K562 (cell line): Measurements from ENCODE around the gene DHRS13. TPM values are rescaled to one million over a fixed set of nuclear protein-coding genes. Genes with fewer than 3 reads are reported as not detected.

Source experiments
- CBFA2T2 ChIP-seq: fragments of 450-650 bp; conservative IDR thresholded peaks from 2 replicates; pipeline ENCODE4 v1.6.1; 2017; ENCODE audit warnings: mild to moderate bottlenecking
- ELF2 ChIP-seq: fragments of 250-450 bp; sonication (Bioruptor Pico); IDR thresholded peaks from 2 replicates; pipeline ENCODE4 v1.5.0; 2021; ENCODE audit warnings: mild to moderate bottlenecking
- FOXA3 ChIP-seq, 2 experiments: fragments of 450-650 bp in 1 of 2; sonication (generic) in 1 of 2; formaldehyde crosslinking; IDR thresholded peaks in 1 of 2; conservative IDR thresholded peaks in 1 of 2; 2 replicates each; pipeline versions ENCODE4 v1.4.0 to v1.8.0; 2020 to 2022; ENCODE audit warnings: mild to moderate bottlenecking in 2 of 2, missing genetic modification reagents in 1 of 2
- FUS ChIP-seq: fragments of 200-400 bp; formaldehyde crosslinking; optimal IDR thresholded peaks from 2 replicates; pipeline ENCODE3; 2017; ENCODE audit warnings: low read depth, low read length
- HDAC3 ChIP-seq: fragments of 450-650 bp; IDR thresholded peaks from 2 replicates; pipeline ENCODE4 v1.6.1; 2018; ENCODE audit warnings: borderline replicate concordance, mild to moderate bottlenecking, moderate library complexity; ENCODE audit not compliant: partially characterized antibody
- HNRNPH1 ChIP-seq: fragments of 200-400 bp; formaldehyde crosslinking; optimal IDR thresholded peaks from 2 replicates; pipeline ENCODE3; 2017; ENCODE audit warnings: low read depth, mild to moderate bottlenecking, low read length, moderate library complexity
- MCM7 ChIP-seq, 2 experiments: fragments of 450-650 bp; IDR thresholded peaks; 2 replicates each; pipeline ENCODE4 v1.6.1; 2016 to 2018
- RERE ChIP-seq: sonication (generic); formaldehyde crosslinking; IDR thresholded peaks from 2 replicates; pipeline ENCODE4 v1.8.0; 2023; ENCODE audit warnings: missing genetic modification reagents, mild to moderate bottlenecking, borderline replicate concordance
- ZC3H4 ChIP-seq: sonication (generic); formaldehyde crosslinking; IDR thresholded peaks from 2 replicates; pipeline ENCODE4 v1.9.0; 2021; ENCODE audit warnings: missing genetic modification reagents, borderline replicate concordance
- ZNF12 ChIP-seq: sonication (generic); formaldehyde crosslinking; IDR thresholded peaks from 2 replicates; pipeline ENCODE4 v1.4.0; 2020; ENCODE audit warnings: mild to moderate bottlenecking, missing genetic modification reagents
- ZNF407 ChIP-seq: fragments of 450-650 bp; IDR thresholded peaks from 2 replicates; pipeline ENCODE4 v1.6.1; 2016; ENCODE audit warnings: low read depth
- polyA plus RNA-seq, 8 experiments: library from polyadenylated mRNA; depleted of rRNA in 4 of 8; stranded (reverse) in 5 of 8; unstranded in 3 of 8; fragments of >200 nt; fragmentation: Nextera tagmentation in 2 of 8; fragmentation: Illumina TruSeq in 1 of 8; extraction: Ambion mirVana in 2 of 8; extraction: Trizol in 1 of 8; gene quantifications; 2 replicates each; pipeline versions ENCODE4 v1.2.1 to v1.2.3, GENCODE V29; 2011 to 2014; ENCODE audit warnings: inconsistent platforms in 1 of 8, missing spikeins in 1 of 8
- total RNA-seq, 7 experiments: library from RNA; depleted of rRNA in 6 of 7; stranded (reverse); fragments of >200 nt in 6 of 7; fragmentation: Illumina TruSeq in 2 of 7; extraction: Trizol in 2 of 7; gene quantifications; 2 replicates each; pipeline versions ENCODE4 v1.2.1 to v1.2.3, GENCODE V29; 2011 to 2021; ENCODE audit warnings: low replicate concordance in 1 of 7

DHRS13 gene
- total and polyA plus RNA-seq, 9 of the 15 experiments (the other 6 are each of a cell fraction or from before 2014, with no cell fraction given): 0.32 to 52.3 (median 34.3) TPM; not detected in 1

GRCh38 chr17:28864991-28865849, 37.7 kb downstream of the DHRS13 start (continued):
- no peak for TF ChIP-seq ZNF407
- no peak for TF ChIP-seq HNRNPH1
- peak; percentile 100 for TF ChIP-seq CBFA2T2
- TF ChIP-seq HDAC3: peak; percentile 99
- TF ChIP-seq RERE: no peak
- no peak for TF ChIP-seq ZNF12
- TF ChIP-seq FOXA3 (CRISPR knock-in tag; conservative IDR thresholded peaks at IDR 0.05 in 1 of 2, IDR thresholded peaks at IDR 0.05 in 1 of 2): peak; percentile 48 to 59; a peak in 2 of 4 replicates
- TF ChIP-seq ZC3H4: no peak
- TF ChIP-seq ELF2 (CRISPR knock-in tag): no peak
- TF ChIP-seq FUS: no peak
- peak in 1 of 2 experiments; percentile 98; a peak in 2 of 4 replicates for TF ChIP-seq MCM7 (IDR thresholded peaks at IDR 0.05)
